HG02852 (cell line): ENCODE results near the gene ADGRE3.
"Not testable (repeated sequence)": the region's sequence is repeated elsewhere in the genome, so short reads cannot be mapped to it uniquely, and the experiment has no call there.

Source experiments
- ATAC-seq: cut with Tn5 transposase; IDR thresholded peaks from one replicate; pipeline ENCODE4 v1.9.1; 2021; ENCODE audit warnings: mild to moderate bottlenecking, moderate library complexity; ENCODE audit not compliant: unreplicated experiment

ADGRE3 gene

DNA sequence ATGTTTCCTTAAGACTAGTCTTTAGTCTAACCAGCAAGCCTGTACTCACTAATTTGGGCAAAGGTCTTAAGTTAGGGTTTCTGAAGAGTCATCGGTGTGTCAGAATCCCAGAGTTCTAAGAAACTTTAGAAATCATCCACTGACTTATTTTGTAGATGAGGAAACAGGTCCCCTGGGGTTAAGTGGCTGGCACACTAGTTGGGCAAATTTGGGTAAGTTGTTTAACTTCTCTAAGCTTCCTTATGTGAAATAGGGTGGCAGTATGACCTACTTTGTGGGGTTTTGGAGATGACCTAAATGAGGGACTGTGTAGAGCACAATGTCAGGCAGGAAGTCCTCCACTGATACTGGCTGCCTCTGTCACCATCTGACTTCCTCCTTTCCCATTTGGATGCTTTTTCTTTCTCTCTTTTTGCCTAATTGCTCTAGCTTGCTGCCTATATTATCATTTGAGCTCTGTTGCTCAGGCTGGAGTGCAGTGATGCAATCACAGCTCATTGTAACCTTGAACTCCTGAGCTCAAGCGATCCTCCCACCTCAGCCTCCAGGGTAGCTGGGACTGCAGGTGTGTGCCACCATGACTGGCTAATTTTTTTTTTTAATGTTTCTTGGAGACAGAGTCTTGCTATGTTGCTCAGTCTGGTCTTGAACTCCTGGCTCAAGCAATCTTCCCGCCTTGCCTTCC is 2.3 kb downstream of the ADGRE3 start:
- no peak for ATAC-seq

DNA sequence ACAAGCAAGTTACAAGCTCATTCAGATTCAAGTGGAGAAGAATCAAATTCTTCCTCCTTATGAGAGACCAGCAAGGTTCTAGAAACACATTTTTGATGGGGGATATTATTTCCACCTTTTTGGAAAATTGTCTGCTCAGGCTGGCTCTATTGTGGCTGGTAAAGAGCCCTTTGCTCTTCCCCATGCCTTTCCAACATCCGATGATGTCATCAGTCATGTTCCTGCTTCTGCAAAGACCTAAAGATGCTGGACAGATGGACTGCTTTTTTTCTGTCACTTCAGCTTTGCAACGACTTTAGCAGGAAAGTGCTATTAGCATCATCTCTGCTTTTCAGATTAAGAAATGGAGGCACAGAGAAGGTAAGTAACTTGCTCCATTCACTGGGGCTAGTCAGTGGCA is 4.2 kb downstream of the ADGRE3 start:
- no peak for ATAC-seq

DNA sequence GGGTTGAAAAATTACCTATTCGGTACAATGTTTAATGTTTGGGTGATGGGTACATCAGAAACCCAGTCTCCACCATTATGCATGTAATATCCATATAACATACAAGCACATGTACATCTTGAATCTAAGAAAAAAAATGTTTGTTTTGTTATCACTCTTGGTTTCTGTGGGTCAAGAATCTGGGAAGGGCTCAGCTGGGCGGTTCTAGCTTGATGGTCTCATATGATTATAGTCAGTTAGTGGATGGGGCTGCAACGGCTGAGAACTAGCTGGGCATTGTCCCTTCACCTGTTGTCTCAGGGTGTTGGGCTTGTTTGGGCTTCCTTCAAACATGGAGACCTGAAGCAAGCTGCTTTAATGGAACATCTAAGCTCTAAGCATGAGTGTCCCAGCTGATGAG is 4.7 kb downstream of the ADGRE3 start:
- no peak for ATAC-seq

DNA sequence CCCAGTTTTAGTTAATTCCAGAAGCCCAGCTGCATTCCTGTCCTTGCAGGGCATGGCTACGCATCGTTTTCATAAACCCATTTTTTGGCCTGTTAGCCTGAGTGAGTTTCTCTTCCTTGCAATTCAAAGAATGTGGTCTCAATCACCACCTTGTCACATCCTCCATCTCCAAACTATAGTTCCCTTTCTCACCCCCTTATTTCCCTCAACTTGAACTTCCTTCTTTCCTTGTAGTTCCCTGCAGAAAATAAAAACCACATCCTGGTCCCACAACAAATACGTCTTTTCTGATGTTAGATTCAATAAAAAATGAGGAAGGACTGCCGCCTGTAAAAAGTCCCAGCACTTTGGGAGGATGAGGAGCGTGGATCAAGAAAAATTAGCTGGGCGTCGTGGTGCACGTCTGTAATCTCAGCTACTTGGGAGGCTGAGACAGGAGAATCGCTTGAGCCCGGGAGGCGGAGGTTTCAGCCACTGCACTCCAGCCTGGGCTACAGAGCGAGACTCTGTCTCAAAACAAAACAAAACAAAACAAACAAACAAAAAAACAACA is 13.2 kb downstream of the ADGRE3 start:
- no peak for ATAC-seq

DNA sequence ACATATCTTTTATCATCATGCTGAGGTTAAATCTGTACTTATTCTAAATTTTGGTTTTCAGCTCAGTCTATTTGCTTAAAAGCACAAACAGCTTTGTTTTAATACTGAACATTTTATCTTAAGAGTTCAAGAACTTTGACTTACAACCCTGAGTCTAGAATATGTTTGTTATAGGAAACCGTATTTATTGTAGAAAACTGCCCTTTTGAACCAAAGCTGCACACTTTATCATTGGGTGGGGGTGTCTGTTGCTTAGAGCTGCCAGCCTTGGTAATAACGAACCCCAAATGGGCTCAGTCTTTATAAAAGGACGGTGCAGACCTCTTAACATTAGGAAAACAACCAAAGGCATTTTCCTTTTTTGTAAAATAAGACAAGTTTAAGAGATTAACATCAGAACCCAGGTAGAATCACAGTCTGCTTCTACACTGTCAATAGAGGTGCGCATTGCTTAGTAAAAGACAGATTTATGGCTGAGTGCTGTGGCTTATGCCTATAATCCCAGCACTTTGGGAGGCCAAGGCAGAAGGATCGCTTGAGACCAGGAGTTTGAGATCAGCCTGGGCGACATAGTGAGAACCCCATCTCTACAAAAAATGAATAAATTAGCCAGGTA is 14.7 kb downstream of the ADGRE3 start:
- no peak for ATAC-seq

DNA sequence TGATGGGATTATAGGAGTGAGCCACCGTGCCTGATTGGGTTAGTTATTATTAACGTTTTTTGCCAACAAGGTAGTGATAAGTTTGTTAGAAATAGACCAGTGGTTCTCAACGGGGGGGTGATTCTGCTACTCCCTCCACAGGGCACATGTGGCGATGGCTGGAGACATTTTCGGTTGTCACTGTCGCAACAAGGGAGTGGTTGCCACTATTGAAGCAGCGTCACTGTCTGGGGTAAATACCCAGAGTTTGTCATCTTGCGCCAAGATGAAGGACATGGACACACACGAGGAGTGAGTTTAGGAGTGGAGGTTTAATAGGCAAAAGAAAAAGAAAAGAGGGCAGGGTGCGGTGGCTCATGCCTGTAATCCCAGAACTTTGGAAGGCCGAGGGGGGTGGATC is 18.9 kb downstream of the ADGRE3 start:
- no peak for ATAC-seq

DNA sequence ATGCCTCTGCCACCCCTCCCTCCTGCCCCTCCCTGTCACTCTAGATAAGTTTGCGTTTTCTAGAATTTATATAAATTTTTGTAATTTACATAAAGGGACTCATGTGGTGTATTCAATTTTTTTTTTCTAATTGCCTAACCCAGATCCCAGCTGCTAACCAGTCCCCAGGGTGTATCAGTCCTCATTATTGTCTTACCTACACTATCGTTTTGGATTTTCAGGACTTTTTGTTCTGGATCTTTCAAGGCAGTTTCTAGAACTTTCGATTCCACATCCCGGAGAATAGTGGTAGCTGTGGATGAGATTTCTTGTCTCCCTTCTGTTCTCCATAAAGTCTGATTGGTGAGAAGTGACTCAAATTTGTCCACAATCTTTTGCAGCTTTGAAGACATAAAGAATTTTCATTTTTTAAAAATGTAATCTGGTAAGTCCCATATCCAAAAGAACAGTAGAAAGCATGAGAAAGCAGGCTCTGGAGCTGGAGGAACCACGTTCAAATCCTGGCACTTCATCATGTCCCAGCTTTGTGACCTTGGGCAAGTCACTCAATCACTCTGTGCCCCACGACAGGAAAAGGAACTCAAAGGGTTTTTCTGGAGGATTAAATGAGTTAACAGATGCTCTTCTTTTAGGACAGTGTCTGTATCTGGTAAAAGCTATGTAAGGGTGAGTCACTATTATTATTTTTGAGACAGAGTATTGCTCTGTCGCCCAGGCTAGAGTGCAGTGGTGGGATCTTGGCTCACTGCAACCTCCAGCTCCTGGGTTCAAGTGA is 19.7 kb downstream of the ADGRE3 start:
- ATAC-seq, result no peak

DNA sequence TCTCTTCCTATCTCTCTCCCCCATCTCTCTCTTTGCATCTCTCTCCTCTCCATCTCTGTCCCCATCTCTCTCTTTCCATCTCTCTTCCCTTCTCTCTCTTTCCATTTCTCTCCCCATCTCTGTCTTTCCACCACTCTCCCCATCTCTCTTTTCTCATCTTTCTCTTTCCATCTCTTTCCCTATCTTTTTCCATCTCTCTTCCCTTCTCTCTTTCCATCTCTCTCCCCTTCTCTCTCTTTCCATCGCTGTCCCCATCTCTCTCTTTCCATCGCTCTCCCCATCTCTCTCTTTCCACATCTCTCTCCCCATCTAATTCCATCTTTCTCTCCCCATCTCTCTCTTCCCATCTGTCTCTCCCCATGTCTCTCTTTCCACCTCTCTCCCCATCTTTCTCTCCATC is 24.5 kb downstream of the ADGRE3 start:
- no peak for ATAC-seq

DNA sequence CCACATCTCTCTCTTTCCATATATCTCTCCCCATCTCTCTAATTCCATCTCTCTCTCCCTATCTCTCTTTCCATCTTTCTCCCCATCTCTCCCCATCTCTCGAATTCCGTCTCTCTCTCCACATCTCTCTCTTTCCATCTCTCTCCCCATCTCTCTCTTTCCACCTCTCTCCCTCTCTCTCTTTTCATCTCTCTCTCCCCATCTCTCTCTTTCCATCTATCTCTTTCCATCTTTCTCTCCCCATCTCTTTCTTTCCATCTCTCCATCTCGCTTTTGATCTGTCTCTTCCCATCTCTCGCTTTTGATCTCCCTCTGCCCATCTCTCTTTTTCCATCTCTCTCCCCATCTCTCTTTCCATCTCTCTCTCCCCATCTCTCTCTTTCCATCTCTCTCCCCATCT is 25.6 kb downstream of the ADGRE3 start:
- ATAC-seq, result no peak

DNA sequence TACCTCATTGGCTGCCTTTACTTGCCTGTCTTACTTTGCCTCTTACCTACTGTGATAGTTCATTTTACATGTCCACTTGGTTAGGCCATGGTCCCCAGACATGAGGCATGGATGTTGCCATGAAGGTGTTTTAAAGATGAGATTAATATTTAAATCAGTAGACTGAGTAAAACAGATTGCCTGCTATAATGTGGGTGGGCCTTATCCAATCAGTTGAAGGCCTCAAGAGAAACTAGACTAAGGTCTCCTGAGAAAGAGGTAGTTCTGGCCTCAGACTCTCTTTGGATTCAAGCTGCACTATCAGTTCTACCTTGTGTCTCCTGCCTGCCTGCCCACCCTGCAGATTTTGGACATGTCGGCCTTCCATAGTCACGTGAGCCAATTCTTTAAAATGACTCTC is 26.1 kb downstream of the ADGRE3 start:
- no peak for ATAC-seq

DNA sequence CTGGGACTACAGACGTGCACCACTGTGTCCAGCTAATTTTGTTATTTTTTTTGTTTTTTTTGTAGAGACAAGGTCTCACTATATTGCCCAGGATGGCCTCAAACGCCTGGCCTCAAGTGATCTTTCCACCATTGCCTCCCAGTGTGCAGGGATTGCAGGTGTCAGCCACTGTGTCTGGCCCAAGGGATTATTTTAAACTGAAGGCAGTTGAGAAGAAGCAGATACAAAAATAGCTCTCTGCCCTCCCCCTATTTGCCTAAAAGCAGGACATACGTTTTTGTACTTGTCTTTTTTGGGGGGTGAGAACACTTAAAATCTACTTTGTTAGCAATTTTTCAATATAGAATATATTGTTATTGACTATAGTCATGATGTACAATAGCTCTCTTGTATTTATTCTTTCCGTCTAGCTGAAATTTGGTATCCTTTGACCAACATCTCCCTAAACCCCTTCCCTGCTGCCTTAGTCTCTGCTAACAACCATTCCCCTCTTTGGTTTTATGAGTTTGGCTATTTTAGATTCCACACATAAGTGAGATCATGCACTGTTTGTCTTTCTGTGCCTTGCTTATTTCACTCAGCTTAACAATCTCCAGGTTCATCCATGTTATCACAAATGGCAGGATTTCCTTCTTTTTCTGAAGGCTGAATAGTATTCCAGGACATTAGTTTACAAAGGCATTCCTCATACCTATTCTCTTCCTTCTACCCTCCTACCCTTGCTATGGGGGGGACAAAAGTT is 34.9 kb downstream of the ADGRE3 start:
- no peak for ATAC-seq

DNA sequence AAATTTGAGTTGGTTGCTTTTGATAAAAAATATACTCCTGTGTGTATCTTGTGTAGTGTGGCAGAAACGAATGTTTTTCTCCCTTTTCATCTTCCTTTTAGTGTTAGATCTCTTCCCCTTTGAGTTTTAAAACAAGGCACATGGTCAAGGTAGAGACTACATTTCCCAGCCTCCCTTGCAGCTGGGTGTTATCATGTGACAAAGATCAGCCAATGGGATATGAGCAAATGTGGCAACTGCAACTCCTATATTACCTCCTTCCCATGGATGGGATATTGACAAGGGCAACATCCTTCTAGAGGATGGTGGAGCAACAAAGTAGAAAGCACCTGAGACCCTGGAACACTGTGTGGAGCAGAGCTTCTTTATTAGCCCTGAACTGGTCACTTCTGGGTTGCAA is 42.4 kb downstream of the ADGRE3 start:
- ATAC-seq, result no peak

DNA sequence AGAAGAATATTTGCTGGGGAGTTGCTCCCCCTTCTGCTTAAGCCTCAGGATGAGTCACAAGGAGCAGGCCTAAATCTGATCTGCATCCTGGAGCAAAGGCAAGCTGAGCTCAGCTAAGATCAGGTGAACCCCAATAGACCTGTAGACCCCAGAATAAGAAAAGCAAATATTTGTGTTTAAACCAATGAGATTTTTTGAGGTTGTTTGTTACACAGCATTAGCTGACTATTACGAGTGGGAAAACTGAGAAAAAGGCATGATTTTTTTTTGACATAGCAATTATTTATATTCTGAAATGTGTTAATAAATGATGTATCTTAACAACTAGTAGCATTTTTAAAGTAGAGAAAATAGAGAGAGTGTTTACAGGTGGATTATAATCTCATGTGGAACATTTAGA is 45.1 kb downstream of the ADGRE3 start:
- ATAC-seq, result no peak

DNA sequence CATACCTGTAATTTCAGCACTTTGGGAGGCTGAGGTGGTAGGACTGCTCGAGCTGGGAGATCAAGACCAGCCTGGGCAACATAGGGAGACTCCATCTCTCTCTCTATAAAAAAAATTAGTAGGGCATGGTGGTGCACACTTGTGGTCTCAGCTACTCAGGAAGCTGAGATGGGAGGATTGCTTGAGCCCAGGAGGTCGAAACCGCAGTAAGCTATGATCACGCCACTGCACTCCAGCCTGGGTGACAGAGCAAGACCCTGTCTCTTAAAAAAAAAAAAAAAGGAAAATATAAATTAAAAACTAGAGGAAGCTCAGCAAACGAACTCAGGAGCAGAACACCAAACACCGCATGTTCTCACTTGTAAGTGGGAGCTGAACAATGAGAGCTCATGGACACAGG is 50.2 kb downstream of the ADGRE3 start:
- ATAC-seq, result not testable (repeated sequence)

DNA sequence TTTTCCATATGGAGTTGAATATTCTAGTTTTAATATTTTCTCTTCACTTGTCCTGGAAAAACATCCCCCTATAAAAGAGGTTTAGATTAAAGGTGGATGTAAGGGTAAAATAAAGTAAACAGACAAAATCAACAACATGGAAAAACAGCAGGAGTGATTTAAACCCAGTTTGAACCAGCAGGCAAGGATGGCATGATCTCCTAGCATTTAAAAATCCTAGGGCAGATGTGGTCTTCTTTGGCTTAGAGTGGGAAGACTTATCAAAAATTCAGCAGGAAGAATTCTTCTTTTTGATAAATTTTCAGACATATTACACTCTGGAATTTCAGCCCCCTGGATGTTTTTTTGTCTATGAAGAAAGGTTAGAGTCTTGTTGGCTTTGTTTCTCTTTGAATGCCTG is 55.2 kb downstream of the ADGRE3 start:
- ATAC-seq, result no peak

DNA sequence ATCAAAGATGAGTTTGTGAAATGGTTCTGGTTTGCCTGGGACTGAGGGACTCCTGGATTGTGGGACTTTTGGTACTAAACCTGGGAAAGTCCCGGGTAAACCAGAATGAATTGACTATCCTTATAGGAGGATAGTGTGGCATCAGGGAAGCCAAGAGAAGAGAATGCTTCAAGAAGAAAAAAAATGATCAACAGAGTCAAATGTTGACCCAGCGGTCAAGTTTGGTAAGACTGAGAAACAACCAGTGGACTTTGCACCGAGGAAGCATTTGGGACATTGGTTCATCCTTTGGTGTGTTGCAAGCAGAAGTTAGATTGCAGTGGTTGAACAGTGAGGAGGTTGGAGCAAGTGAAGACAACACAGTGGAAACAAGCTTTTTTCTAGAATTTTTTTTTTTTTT is 58.2 kb downstream of the ADGRE3 start:
- ATAC-seq, result no peak

DNA sequence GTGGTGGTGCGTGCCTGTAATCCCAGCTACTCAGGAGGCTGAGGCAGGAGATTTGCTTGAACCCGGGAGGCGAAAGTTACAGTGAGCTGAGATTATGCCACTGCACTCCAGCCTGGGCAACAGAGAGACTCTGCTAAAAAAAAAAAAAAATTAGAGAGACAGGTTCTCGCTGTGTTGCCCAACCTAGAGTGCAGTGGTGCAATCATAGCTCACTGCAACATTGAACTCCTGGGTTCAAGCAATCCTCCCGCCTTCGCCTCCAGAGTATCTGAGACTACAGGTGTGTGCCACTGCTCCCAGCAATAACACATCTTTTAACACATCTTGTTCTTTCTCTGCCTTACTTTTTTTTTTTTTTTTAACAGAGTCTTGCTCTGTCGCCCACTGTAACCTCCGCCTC is 59.0 kb downstream of the ADGRE3 start:
- ATAC-seq, result no peak

DNA sequence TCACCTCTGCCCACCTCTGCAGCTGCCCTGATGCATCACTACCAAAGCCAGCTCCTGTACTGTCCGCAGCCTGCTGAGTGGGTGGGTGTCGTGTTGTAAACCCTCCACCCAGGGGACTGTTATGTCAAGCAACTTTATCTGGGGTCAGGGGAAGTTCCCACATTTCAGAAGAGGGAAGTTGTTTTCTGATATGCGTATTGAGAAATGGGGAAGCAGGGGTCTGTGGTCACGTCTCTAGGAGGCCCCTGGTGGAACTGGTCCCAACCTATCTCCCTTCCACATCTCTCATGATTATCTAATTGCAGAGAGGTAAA is 60.6 kb downstream of the ADGRE3 start:
- ATAC-seq, result no peak

DNA sequence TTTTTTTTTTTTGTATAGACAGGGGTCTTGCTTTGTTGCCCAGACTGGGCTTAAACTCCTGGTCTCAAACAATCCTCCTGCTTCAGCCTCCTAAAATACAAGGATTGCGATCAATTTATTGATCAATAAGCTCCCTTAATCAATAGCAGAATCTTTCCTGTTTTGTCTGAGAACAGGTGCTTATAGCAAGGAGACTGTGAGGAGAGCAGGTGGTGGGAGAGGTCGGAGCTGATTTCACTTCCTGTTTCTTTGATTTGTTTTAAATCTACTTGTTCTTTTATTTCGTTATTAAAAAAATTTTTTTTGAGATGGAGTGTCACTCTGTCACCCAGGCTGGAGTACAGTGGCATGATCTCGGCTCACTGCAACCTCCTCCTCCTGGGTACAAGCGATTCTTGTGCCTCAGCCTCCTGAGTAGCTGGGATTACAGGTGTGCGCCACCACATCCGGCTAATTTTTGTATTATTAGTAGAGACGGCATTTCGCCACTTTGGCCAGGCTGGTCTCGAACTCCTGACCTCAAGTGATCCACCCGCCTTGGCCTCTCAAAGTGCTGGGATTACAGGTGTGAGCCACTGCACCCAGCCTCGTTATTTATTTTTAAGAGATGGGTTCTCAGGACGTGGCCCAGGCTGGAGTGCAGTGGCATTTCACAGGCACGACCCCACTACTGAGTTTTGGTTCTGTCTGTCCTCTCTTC is 61.1 kb downstream of the ADGRE3 start:
- not testable (repeated sequence) for ATAC-seq

DNA sequence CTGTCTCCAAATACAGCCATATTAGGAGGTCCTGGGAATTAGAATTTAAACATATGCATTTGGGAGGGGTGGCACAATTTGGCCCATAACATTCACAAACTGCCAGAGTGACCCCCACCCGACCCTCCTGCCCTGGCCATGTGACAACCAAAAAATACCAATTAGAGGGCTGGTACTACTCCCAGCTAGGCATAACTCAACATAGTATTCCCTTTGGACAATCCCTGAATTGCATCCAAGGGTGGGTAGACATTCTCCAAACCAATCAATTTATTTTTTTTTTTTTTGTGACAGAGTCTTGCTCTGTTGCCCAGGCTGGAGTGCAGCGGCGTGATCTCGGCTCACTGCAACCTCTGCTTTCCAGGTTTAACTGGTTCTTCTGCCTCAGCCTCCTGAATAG is 62.0 kb downstream of the ADGRE3 start:
- ATAC-seq, result no peak

DNA sequence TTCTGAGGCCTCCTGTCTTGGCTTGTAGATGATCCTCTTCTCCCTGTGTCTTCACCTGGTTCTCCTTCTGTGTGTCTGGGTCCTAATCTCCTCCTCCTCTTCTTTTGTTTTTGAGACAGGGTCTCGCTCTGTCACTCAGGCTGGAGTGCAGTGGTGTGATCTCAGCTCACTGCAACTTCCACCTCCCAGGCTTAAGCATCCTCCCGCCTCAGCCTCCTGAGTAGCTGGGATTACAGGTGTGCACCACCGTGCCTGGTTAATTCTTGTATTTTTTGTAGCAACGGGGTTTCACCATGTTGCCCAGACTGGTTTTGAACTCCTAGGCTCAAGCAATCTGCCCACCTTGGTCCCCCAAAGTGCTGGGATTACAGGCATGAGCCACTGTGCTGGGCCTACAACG is 62.4 kb downstream of the ADGRE3 start:
- not testable (repeated sequence) for ATAC-seq
